ENCODE results near the gene GAST. TPM values are rescaled to one million over a fixed set of nuclear protein-coding genes. Genes with fewer than 3 reads are reported as not detected.
"Not testable (repeated sequence)": the region's sequence is repeated elsewhere in the genome, so short reads cannot be mapped to it uniquely, and the experiment has no call there.

Gene GAST
- total and polyA plus RNA-seq, 9 donors = 0.79 TPM; not detected in 8

DNA sequence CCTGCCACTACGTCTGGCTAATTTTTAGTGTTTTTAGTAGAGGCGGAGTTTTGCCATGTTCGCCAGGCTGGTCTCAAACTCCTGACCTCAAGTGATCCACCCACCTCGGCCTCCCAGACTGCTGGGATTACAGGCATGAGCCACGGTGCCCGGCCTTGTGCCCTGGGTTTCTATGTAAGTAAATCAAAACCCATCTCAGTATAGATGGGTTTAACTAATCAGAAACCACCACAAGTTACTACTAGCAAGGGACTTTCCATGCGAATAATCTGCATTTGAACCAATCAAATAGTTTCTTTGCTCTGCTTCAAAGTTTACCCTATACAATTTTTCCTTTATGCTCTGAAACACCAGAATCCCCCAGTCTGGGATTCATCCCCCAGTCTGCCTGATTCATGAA is 40.0 kb upstream of the GAST start:
- Histone ChIP-seq H3K27me3 (ENCODE audit: control insufficient read depth, insufficient read depth, low read length) (peaks cover 4% of the 10 kb centered on the region), H3K36me3 (ENCODE audit: control insufficient read depth, insufficient read depth, low read length) (no peaks in the 10 kb centered on the region), H3K9me3 (replicated peaks; ENCODE audit: control insufficient read depth, low read depth, low read length) (no peaks in the 10 kb centered on the region), H3K4me3 (ENCODE audit: low read length) (no peak overlapping the region), H3K4me1 (ENCODE audit: control insufficient read depth, insufficient read depth, low read length) (peaks cover 2% of the 10 kb centered on the region), H3K27ac (ENCODE audit: low read length) (no peak overlapping the region)
- WGBS (ENCODE audit: insufficient coverage) = 100% methylated on average over 1 of the region's 7 CpGs
- no peak for DNase-seq

DNA sequence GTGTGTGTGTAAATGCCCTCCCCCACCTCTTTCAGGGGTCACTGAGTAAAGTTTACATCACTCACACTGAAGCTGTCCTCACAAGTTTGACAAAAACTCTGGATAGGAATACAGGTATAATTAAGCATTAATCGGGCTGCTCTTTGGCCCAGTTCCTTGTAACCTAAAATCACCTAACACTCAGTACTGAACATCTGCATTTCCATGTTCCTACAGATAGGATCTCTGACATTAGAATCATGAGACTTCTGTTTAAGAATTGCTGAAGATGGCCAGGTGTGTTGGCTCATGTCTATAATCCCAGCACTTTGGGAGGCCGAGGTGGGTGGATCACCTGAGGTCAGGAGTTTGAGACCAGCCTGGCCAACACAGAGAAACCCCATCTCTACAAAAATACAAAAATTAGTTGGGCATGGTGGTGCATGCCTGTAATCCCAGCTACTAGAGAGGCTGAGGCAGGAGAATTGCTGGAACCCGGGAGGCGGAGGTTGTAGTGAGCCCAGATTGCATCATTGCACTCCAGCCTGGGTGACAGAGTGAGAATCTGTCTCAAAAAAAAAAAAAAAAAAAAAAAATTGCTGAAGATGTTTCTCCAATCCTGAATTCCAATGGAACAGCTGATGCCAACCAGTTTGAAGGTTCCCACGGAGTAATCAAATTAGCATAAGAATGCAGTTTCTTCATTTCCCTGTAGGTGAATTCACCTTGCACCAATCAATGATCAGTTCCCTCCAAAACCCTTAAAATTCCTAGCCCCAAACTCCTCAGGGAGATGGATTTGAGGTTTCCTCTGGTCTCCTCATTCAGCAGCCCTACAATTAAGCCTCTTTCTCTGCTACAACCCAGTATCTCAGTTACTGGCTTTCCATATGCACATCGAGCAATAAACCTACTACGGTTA is 36.7 kb upstream of the GAST start:
- not testable (repeated sequence) for H3K4me1 ChIP-seq (ENCODE audit: control insufficient read depth, insufficient read depth, low read length); H3K36me3 ChIP-seq (ENCODE audit: control insufficient read depth, insufficient read depth, low read length); H3K4me3 ChIP-seq (ENCODE audit: low read length); DNase-seq; H3K27ac ChIP-seq (ENCODE audit: low read length); H3K9me3 ChIP-seq (replicated peaks; ENCODE audit: control insufficient read depth, low read depth, low read length); H3K27me3 ChIP-seq (ENCODE audit: control insufficient read depth, insufficient read depth, low read length)
- 69% methylated on average over 3 of the region's 7 CpGs for WGBS (ENCODE audit: insufficient coverage)

DNA sequence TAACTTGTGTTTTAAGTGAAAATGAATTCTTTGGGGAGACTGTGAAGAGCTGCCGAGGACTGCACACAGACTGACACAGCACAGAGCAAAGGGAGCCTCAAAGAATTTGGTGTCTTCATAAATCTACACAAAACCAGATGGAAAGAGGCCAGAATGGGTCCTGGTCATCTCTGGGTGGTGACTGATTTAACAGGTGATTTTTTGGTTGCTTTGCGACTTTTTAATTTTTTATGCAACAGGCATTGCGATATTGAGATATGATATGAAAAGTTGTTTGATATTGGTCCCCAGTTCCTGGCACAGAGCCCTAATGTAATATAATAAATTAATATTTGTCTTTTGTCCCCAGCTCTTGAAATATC is 36.1 kb upstream of the GAST start:
- Histone ChIP-seq H3K36me3 (ENCODE audit: control insufficient read depth, insufficient read depth, low read length) (no peaks in the 10 kb centered on the region), H3K27me3 (ENCODE audit: control insufficient read depth, insufficient read depth, low read length) (no peaks in the 10 kb centered on the region), H3K4me3 (ENCODE audit: low read length) (no peak overlapping the region), H3K9me3 (replicated peaks; ENCODE audit: control insufficient read depth, low read depth, low read length) (no peaks in the 10 kb centered on the region), H3K27ac (ENCODE audit: low read length) (no peak overlapping the region), H3K4me1 (ENCODE audit: control insufficient read depth, insufficient read depth, low read length) (peaks cover 3% of the 10 kb centered on the region)
- WGBS (ENCODE audit: insufficient coverage) = no CpG with 5 or more reads among the region's 3 CpGs
- no peak for DNase-seq

DNA sequence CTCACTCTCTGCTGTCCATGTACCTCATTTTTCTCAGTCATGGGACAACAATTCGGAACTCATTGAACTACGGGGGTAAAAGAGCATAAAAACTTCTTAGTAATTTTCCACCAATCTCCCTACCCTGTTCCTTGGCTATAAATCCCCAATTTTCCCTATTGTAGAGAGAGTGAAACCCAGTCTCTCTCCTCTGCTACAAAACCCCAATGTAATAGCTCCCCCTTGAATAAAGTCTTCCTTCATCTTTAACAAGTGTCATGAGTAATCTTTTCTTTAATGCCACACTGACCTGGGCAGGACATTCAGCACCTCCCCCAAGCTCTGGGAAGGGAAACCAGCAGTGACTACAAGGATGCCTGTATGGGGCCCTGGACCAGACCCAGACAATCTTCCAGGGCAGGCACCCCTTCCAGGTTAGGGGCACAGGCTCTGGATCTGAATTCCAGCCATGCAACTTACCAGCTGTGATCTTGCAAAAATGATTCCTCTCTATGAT is 33.7 kb upstream of the GAST start:
- no peak for DNase-seq
- no CpG with 5 or more reads among the region's 2 CpGs for whole genome bisulfite sequencing (ENCODE audit: insufficient coverage)
- Histone ChIP-seq H3K4me3 (ENCODE audit: low read length) (no peak overlapping the region), H3K27ac (ENCODE audit: low read length) (peak overlapping the region; percentile 71), H3K36me3 (ENCODE audit: control insufficient read depth, insufficient read depth, low read length) (no peaks in the 10 kb centered on the region), H3K27me3 (ENCODE audit: control insufficient read depth, insufficient read depth, low read length) (no peaks in the 10 kb centered on the region), H3K9me3 (replicated peaks; ENCODE audit: control insufficient read depth, low read depth, low read length) (no peaks in the 10 kb centered on the region), H3K4me1 (ENCODE audit: control insufficient read depth, insufficient read depth, low read length) (peaks cover 3% of the 10 kb centered on the region)

DNA sequence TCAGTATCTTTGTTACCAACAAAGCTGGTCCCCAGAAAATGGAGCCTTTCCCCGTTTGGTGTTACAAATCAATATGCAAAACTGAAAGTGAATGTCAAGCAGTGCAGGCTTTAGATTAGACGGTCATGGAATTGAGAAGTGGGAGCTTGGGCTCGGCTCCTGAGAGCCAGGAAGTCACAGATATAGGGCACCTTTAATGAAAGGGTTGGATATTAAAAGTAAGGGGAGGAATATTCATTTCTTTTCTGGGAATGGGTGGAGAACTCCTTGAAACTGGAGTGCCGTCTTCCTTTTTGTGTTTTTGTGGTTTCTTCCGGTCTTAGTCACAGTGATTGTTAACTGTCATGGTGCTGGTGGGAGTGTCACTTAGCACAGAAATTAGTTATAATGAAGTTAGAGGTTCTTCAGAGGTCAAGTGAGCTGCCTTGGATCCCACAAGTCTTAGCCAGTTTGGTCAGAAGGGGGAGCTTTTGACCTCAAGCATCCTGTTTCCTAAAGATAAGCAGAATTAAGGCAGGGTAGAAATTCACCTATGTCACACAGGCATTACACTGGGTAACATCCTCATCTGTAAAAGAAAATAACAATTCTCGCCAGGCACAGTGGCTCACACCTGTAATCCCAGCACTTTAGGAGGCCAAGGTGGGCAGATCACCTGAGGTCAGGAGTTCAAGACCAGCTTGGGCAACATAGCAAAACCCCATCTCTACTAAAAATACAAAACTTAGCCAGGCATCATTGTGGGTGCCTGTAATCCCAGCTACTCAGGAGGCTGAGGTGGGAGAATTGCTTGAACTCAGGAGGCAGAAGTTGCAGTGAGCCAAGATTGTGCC is 33.0 kb upstream of the GAST start:
- DNase-seq = no peak
- Histone ChIP-seq H3K27me3 (ENCODE audit: control insufficient read depth, insufficient read depth, low read length) (no peaks in the 10 kb centered on the region), H3K4me1 (ENCODE audit: control insufficient read depth, insufficient read depth, low read length) (peaks cover 3% of the 10 kb centered on the region), H3K9me3 (replicated peaks; ENCODE audit: control insufficient read depth, low read depth, low read length) (no peaks in the 10 kb centered on the region), H3K36me3 (ENCODE audit: control insufficient read depth, insufficient read depth, low read length) (no peaks in the 10 kb centered on the region), H3K27ac (ENCODE audit: low read length) (peak overlapping the region; percentile 71), H3K4me3 (ENCODE audit: low read length) (no peak overlapping the region)
- WGBS (ENCODE audit: insufficient coverage) = 47% methylated on average over 5 of the region's 6 CpGs

DNA sequence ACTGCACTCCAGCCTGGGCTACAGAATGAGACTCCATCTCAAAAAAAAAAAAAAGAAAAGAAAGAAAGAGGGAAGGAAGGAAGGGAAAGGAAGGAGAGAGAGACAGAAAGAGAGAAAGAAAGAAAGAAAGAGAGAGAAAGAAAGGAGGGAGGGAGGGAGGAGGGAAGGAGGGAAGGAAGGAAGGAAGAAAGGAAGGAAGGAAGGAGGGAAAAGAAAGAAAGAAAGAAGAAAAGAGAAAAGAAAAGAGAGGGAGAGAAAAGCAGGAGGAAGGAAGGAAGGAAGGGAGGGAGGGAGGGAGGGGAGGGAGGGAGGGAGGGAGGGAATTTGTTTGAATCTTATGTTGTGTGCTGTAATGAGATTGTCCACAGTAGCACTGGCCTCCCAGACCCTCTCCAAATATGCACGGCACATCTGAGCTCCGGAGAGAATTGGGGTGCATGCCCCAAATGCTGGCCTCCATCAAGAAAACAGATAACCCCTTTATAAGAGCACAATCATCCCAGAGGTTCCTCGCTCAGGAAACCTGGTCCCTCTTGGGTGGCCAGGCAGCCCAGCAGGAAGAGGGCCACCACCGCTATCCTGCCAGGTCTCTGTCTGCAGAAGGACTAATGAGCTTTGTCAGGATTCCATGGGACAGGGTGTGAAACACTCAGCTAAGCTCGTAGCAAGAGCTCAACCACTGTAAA is 32.2 kb upstream of the GAST start:
- Histone ChIP-seq H3K4me3 (ENCODE audit: low read length) (no peak overlapping the region), H3K27me3 (ENCODE audit: control insufficient read depth, insufficient read depth, low read length) (no peaks in the 10 kb centered on the region), H3K27ac (ENCODE audit: low read length) (no peak overlapping the region), H3K9me3 (replicated peaks; ENCODE audit: control insufficient read depth, low read depth, low read length) (no peaks in the 10 kb centered on the region), H3K4me1 (ENCODE audit: control insufficient read depth, insufficient read depth, low read length) (peaks cover 3% of the 10 kb centered on the region), H3K36me3 (ENCODE audit: control insufficient read depth, insufficient read depth, low read length) (no peaks in the 10 kb centered on the region)
- 65% methylated on average over 2 of the region's 5 CpGs for WGBS (ENCODE audit: insufficient coverage)
- DNase-seq = no peak

DNA sequence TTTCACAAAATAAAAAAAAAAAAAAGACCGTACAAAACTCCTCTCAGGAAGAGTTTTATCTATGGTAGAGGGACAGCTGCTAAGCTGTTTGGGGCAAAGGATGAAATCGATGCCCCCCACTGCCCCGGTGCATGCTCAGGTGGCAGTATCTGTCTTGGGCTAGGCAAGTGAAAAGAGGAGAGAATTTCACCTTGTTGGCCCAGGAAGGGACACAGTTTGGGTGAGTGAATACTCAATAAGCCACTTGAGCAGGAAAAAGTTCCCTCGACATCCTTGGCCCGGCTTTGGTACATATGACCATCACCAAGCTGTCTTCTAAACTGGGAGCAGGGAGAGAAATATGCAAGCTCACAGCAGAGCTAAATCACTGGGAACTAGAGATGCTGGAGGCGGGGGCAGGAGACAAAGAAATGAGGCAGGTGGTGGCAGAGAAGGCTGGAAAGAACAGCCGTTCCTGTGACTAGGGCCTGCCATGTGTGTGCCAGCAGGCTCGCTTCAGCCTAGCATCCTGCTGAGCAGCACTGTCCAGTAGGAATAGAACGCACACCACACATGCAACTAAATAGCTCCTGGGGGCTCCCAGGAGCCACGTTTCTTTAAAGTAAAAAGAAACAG is 31.6 kb upstream of the GAST start:
- Histone ChIP-seq H3K4me3 (ENCODE audit: low read length) (no peak overlapping the region), H3K27ac (ENCODE audit: low read length) (no peak overlapping the region), H3K27me3 (ENCODE audit: control insufficient read depth, insufficient read depth, low read length) (no peaks in the 10 kb centered on the region), H3K36me3 (ENCODE audit: control insufficient read depth, insufficient read depth, low read length) (no peaks in the 10 kb centered on the region), H3K4me1 (ENCODE audit: control insufficient read depth, insufficient read depth, low read length) (peaks cover 3% of the 10 kb centered on the region), H3K9me3 (replicated peaks; ENCODE audit: control insufficient read depth, low read depth, low read length) (no peaks in the 10 kb centered on the region)
- DNase-seq = no peak
- 50% methylated on average over 5 of the region's 10 CpGs for WGBS (ENCODE audit: insufficient coverage)

DNA sequence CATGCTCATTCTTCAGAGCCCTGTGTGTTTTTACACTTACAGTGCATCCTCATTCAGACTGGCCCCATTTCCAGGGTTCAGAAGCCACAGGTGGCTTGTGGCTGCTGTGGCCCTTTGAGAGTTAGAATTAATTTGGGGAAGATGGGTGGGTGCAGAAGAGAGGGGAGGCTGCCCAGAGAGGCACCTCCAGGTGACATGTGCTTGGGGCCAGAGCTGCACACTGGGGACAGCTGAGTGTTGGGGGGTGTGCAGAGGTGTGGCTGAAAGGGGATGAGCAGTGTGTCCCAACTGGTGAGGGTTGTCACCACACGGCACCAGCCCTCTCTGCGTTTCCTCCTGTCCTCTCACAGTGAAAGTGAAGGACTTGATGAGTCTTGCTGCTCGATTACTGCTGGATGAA is 30.4 kb upstream of the GAST start:
- WGBS (ENCODE audit: insufficient coverage) = 80% methylated on average over 2 of the region's 3 CpGs
- no peaks in the 10 kb centered on the region for H3K36me3 ChIP-seq (ENCODE audit: control insufficient read depth, insufficient read depth, low read length)
- H3K4me3 ChIP-seq (ENCODE audit: low read length) = no peak overlapping the region
- peaks cover 3% of the 10 kb centered on the region for H3K4me1 ChIP-seq (ENCODE audit: control insufficient read depth, insufficient read depth, low read length)
- H3K27me3 ChIP-seq (ENCODE audit: control insufficient read depth, insufficient read depth, low read length) = no peaks in the 10 kb centered on the region
- no peaks in the 10 kb centered on the region for H3K9me3 ChIP-seq (replicated peaks; ENCODE audit: control insufficient read depth, low read depth, low read length)
- DNase-seq = no peak
- no peak overlapping the region for H3K27ac ChIP-seq (ENCODE audit: low read length)

DNA sequence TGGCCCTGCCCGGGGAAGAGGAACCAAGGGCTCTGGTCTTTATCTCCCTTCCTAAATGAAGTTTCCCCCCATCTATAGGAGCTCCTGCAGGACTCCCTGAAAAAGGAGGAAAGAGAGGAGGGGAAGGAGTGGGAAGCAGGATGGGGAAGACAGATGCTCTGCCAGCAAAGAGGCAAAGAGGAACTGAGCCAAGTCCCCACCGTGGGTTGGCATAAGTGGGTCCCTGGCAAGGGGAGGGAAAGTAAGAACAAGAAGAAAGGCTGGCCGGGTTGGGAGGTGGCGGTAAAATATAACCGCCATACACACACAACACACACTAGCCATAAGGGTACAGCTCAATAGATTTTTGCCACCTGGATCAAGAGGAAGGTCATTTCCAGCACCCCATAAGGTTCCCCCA is 29.5 kb upstream of the GAST start:
- Histone ChIP-seq H3K36me3 (ENCODE audit: control insufficient read depth, insufficient read depth, low read length) (no peaks in the 10 kb centered on the region), H3K9me3 (replicated peaks; ENCODE audit: control insufficient read depth, low read depth, low read length) (no peaks in the 10 kb centered on the region), H3K4me1 (ENCODE audit: control insufficient read depth, insufficient read depth, low read length) (peaks cover 3% of the 10 kb centered on the region), H3K27ac (ENCODE audit: low read length) (no peak overlapping the region), H3K4me3 (ENCODE audit: low read length) (no peak overlapping the region), H3K27me3 (ENCODE audit: control insufficient read depth, insufficient read depth, low read length) (no peaks in the 10 kb centered on the region)
- no peak for DNase-seq
- no CpG with 5 or more reads among the region's 5 CpGs for WGBS (ENCODE audit: insufficient coverage)

All from muscle of leg (tissue), 11 donors.